Kidney glomerular epithelial cell (primary cell): ENCODE data around the gene ERBB4.

ENCODE experiments used
- DNase-seq: peaks from one replicate; lab custom pipeline; 2025; lab: John Stamatoyannopoulos, UW

Gene ERBB4

GRCh38 chr2:212364112-212364985, 174.3 kb downstream of the ERBB4 start:
- peak; percentile 4 for DNase-seq

- no peak for DNase-seq
Measured at GRCh38 chr2:212361174-212361756, 177.3 kb downstream of the ERBB4 start.

GRCh38 chr2:212360068-212360460, 178.5 kb downstream of the ERBB4 start:
- DNase-seq = no peak

- no peak for DNase-seq
Measured at GRCh38 chr2:212359425-212360067, 179.1 kb downstream of the ERBB4 start.

GRCh38 chr2:212357606-212358005, 181.0 kb downstream of the ERBB4 start:
- DNase-seq = no peak

GRCh38 chr2:212354382-212354781, 184.2 kb downstream of the ERBB4 start:
- DNase-seq = no peak

- DNase-seq = no peak
Measured at GRCh38 chr2:212348501-212348900, 190.1 kb downstream of the ERBB4 start.

- no peak for DNase-seq
Measured at GRCh38 chr2:212346865-212347264, 191.7 kb downstream of the ERBB4 start.

- no peak for DNase-seq
Measured at GRCh38 chr2:212345966-212346365, 192.6 kb downstream of the ERBB4 start.

GRCh38 chr2:212344131-212344530, 194.5 kb downstream of the ERBB4 start:
- DNase-seq = no peak

GRCh38 chr2:212343167-212343566, 195.4 kb downstream of the ERBB4 start:
- no peak for DNase-seq

- no peak for DNase-seq
Measured at GRCh38 chr2:212337486-212338343, 200.9 kb downstream of the ERBB4 start.

GRCh38 chr2:212337036-212337435, 201.6 kb downstream of the ERBB4 start:
- DNase-seq = peak; percentile 11

- DNase-seq = peak; percentile 24
Measured at GRCh38 chr2:212330263-212330662, 208.3 kb downstream of the ERBB4 start.

GRCh38 chr2:212328712-212329496, 209.7 kb downstream of the ERBB4 start:
- no peak for DNase-seq

GRCh38 chr2:212328136-212328535, 210.5 kb downstream of the ERBB4 start:
- DNase-seq = no peak

GRCh38 chr2:212327171-212327809, 211.3 kb downstream of the ERBB4 start:
- peak; percentile 53 for DNase-seq

- DNase-seq = no peak
Measured at GRCh38 chr2:212318636-212319035, 220.0 kb downstream of the ERBB4 start.

- DNase-seq = no peak
Measured at GRCh38 chr2:212314680-212315079, 223.9 kb downstream of the ERBB4 start.

GRCh38 chr2:212311807-212312404, 226.7 kb downstream of the ERBB4 start:
- no peak for DNase-seq
